ENCODE results near the gene ME3. TPM values are rescaled to one million over a fixed set of nuclear protein-coding genes. Genes with fewer than 3 reads are reported as not detected.

ME3 gene
- total and polyA plus RNA-seq, 12 donors: 13.9 to 128 (median 44.5) TPM

GRCh38 chr11:86478348-86478747 is 194.1 kb downstream of the ME3 start:
- no peak for DNase-seq
- Histone ChIP-seq H3K36me3 (replicated peaks in 1 of 2) (no peaks in the 10 kb centered on the region), H3K9me3 (replicated peaks in 1 of 3) (no peaks in the 10 kb centered on the region), H3K4me3 (no peak overlapping the region), H3K4me1 (replicated peaks in 1 of 2) (peaks cover 15 to 35% of the 10 kb centered on the region in 2 donors), H3K27ac (no peak overlapping the region), H3K27me3 (no peaks in the 10 kb centered on the region)
- TF ChIP-seq CTCF (IDR thresholded peaks at IDR 0.05) (no peak), POLR2A (IDR thresholded peaks at IDR 0.05) (no peak)
- intact Hi-C loops (cut with DNase I): no loop called here

GRCh38 chr11:86477495-86478155 is 194.8 kb downstream of the ME3 start:
- Histone ChIP-seq H3K27ac (peak overlapping the region in 2 of 5 donors; percentile 56 to 79), H3K4me3 (no peak overlapping the region), H3K36me3 (replicated peaks in 1 of 2) (no peaks in the 10 kb centered on the region), H3K4me1 (replicated peaks in 1 of 2) (peaks cover 15 to 30% of the 10 kb centered on the region in 2 donors), H3K27me3 (no peaks in the 10 kb centered on the region), H3K9me3 (replicated peaks in 1 of 3) (no peaks in the 10 kb centered on the region)
- no peak for TF ChIP-seq CTCF (IDR thresholded peaks at IDR 0.05)
- no peak for TF ChIP-seq POLR2A (IDR thresholded peaks at IDR 0.05)
- intact Hi-C loops (cut with DNase I): no loop called here
- peak in 2 of 7 donors; percentile 31 to 68 for DNase-seq
- 55 to 64% (median 59%) methylated on average over 5 of the region's 5 CpGs for whole genome bisulfite sequencing, 4 donors

GRCh38 chr11:86476109-86476861 is 196.1 kb downstream of the ME3 start:
- no peaks in the 10 kb centered on the region for H3K36me3 ChIP-seq (replicated peaks in 1 of 2)
- peak; percentile 24 to 81 (median 54) for DNase-seq
- H3K27me3 ChIP-seq: no peaks in the 10 kb centered on the region
- H3K4me1 ChIP-seq (replicated peaks in 1 of 2): peaks cover 15 to 30% of the 10 kb centered on the region in 2 donors
- intact Hi-C loops (cut with DNase I): no loop called here
- H3K9me3 ChIP-seq (replicated peaks in 1 of 3): no peaks in the 10 kb centered on the region
- H3K4me3 ChIP-seq: no peak overlapping the region
- 30 to 44% (median 41%) methylated on average over 6 of the region's 6 CpGs for WGBS, 4 donors
- no peak for TF ChIP-seq CTCF (IDR thresholded peaks at IDR 0.05)
- no peak for TF ChIP-seq POLR2A (IDR thresholded peaks at IDR 0.05)
- peak overlapping the region in 3 of 5 donors; percentile 17 to 79 (median 56) for H3K27ac ChIP-seq

- H3K4me1 ChIP-seq (replicated peaks in 1 of 2): peaks cover 15 to 30% of the 10 kb centered on the region in 2 donors
- WGBS, 4 donors: 86 to 98% (median 91%) methylated on average over 3 of the region's 3 CpGs
- no peak overlapping the region for H3K4me3 ChIP-seq
- H3K36me3 ChIP-seq (replicated peaks in 1 of 2): no peaks in the 10 kb centered on the region
- intact Hi-C loops (cut with DNase I): no loop called here
- no peak for TF ChIP-seq POLR2A (IDR thresholded peaks at IDR 0.05)
- TF ChIP-seq CTCF (IDR thresholded peaks at IDR 0.05): no peak
- H3K27ac ChIP-seq: peak overlapping the region in 3 of 5 donors; percentile 52 to 56 (median 54)
- no peak for DNase-seq
- no peaks in the 10 kb centered on the region for H3K9me3 ChIP-seq (replicated peaks in 1 of 3)
- no peaks in the 10 kb centered on the region for H3K27me3 ChIP-seq
Observed at GRCh38 chr11:86475027-86475426, 197.4 kb downstream of the ME3 start.
